HG03575 (cell line): ENCODE results near the gene COL4A2.

Experiments
- ATAC-seq: cut with Tn5 transposase; IDR thresholded peaks from one replicate; pipeline ENCODE4 v1.9.1; 2021; ENCODE audit not compliant: unreplicated experiment, insufficient number of reproducible peaks, low FRiP score; ENCODE audit errors: extremely low read depth

Gene COL4A2

GRCh38 chr13:110436786-110437370 lies 129.8 kb downstream of the COL4A2 start:
- ATAC-seq = no peak

- ATAC-seq = no peak
These were observed 131.1 kb downstream of the COL4A2 start for GRCh38 chr13:110438211-110438610.

GRCh38 chr13:110438776-110439175 lies 131.7 kb downstream of the COL4A2 start:
- ATAC-seq = no peak

GRCh38 chr13:110440946-110441731 lies 134.1 kb downstream of the COL4A2 start:
- no peak for ATAC-seq

DNA sequence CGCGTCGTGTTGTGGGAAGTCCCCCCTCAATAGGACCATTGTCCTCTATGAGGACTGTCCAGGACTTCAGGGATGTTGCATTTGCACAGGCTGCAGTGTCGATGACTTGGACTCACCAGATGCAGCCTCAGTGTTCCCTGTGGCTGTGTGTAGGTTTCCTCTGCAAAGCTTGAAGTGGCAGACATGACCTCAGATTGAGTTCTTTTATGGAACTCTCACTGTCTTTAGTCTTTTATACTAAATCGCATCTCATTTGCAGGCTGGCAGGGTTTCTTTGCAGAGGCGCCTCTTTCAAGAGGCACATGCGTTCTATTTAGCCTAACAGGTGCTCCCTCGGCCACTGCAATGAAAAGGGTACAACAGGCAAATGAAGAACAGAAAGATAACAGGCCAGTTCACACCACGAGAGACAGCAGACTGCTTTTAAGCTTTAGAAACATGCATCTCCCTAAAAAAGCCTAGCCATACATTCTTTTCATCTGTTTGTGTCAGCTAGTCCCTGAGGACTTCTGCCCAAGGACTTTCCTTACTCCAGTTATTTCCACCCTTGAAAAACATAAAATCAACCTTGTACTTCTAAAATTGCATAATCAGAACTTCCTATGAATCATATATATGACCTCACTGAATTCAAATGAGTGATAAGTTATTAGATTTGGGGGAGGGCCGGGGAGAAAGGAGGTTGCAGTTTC lies 136.0 kb downstream of the COL4A2 start:
- no peak for ATAC-seq

GRCh38 chr13:110443622-110444225 lies 136.6 kb downstream of the COL4A2 start:
- no peak for ATAC-seq

DNA sequence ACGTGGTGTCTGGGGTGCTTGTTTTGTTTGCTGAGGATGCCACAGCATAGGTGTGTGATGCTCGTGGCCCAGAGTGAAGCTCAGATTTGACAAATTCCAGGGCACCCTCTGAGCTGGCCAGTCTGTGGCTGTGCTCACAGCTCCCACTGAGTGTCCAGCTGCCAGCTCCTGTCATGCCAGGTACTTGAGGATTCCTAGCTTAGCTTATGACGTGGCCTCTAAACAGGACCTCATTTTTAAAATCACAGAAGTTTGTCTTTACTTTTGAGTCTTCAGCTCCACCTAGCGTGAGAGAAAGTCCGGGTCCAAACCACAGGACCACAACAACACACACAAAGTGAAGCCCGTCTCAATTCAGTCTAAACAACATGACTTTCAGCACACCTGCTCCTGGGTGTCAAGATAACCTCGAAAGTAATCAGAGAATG lies 137.2 kb downstream of the COL4A2 start:
- no peak for ATAC-seq

GRCh38 chr13:110445183-110445582 lies 138.1 kb downstream of the COL4A2 start:
- ATAC-seq = no peak

- ATAC-seq = no peak
These were observed 138.9 kb downstream of the COL4A2 start for GRCh38 chr13:110445722-110446574.

DNA sequence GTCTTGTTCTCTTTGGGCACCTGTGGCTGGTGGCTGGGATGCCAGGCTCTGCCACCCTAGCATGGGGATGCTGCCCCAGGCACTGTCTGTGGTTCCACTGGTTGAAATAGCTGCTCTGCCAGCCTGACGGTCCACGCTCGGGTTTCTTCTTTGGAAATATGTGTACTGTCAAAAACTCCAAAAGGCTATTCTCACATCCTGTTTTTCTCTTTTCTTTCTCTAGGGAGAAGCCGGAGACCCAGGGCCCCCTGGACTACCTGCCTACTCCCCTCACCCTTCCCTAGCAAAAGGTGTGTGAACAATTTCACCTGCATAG lies 139.4 kb downstream of the COL4A2 start:
- no peak for ATAC-seq

GRCh38 chr13:110447058-110447511 lies 140.0 kb downstream of the COL4A2 start:
- no peak for ATAC-seq

DNA sequence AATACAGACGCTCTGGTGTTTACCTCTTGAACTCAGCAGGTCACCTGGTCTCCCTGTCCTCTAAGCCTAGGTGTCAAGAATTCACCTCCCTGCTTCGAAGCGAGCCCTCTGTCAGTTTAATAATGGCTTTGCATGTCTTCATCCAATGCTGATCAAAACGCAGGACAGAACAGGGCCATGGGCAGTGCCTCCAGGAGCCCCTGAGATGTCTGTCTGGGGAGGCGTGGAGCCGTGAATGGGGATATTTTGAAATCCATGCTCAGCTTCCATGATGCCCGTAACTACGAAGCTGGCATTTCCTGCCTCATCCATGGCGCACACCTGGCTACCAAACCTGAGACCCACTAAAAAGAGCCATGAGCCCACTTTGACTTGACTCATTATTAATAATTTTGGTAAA lies 140.7 kb downstream of the COL4A2 start:
- no peak for ATAC-seq

DNA sequence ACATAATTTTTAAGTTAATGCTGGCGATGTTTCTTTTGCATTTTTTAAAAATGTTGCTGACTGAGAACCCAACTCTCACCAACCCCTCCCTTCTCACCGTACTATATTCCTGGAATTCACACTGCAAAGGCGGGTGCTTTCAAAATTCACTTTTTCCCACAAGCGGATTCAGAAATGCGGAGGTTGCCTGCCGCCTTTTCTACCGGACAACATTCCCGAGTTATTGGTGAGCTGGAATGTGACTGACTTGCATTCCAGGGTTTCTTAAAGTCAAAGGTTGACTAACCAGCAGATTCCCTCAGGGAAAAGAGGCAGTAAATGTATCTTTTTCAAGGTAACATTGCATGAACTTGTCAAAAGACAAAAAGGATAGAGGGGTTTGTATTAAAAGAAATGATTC lies 141.1 kb downstream of the COL4A2 start:
- ATAC-seq = no peak

DNA sequence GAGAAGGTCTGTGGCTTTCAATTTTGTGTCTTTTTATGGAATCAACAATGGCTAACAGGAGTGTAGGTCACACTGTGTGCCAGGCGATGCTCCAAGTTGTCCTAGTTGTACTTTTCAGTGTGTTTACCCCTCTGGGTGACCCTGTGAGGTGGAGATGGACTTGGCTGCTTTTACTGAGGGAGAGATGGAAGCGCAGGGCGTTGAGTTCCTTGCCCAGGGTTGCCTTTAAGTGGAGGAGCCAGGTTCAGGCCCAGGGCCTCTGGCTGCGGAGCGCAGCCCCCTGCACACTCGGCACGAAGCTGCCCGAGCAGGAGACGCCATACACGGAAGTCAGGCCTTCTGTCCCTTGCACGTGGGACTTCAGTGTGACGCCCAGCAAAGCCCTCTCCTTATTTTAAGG lies 141.6 kb downstream of the COL4A2 start:
- no peak for ATAC-seq

- no peak for ATAC-seq
These were observed 142.3 kb downstream of the COL4A2 start for GRCh38 chr13:110449219-110450015.

DNA sequence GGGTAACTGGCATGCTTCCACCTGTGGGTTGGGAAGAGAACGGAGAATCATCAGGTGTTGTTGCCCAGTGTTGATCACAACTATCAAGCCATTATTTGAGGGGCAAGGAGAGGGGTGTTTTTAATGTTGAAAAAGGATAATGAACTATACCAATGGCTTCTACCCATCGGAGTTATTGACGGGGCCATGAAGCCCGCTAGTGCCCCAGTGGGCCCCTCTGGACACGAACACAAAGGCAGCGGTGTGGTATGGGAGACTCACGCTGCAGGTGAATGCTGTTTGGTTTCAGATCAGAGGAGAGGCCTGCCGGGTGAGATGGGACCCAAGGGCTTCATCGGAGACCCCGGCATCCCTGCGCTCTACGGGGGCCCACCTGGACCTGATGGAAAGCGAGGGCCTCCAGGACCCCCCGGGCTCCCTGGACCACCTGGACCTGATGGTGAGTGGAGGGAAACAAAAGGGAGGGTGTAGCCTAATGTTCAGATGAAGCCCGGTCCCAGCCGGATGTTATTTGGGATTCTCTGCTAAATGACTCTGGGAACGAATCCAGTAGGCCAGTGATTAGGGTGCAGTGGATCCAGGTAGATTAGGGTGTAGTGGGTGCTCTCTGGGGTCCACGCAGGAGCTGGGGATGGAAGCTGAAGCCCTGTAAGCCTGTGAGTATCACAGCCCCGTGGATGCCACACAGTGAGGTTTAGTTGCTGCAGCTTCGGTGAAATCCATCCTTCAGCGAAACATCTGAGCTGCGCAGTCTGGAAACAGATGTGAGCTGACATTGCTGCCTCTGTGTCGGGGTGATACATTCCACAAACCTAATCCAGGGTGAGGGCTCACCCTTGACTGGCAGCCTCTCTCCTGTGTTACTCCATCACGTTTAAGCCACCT lies 143.2 kb downstream of the COL4A2 start:
- ATAC-seq = no peak

DNA sequence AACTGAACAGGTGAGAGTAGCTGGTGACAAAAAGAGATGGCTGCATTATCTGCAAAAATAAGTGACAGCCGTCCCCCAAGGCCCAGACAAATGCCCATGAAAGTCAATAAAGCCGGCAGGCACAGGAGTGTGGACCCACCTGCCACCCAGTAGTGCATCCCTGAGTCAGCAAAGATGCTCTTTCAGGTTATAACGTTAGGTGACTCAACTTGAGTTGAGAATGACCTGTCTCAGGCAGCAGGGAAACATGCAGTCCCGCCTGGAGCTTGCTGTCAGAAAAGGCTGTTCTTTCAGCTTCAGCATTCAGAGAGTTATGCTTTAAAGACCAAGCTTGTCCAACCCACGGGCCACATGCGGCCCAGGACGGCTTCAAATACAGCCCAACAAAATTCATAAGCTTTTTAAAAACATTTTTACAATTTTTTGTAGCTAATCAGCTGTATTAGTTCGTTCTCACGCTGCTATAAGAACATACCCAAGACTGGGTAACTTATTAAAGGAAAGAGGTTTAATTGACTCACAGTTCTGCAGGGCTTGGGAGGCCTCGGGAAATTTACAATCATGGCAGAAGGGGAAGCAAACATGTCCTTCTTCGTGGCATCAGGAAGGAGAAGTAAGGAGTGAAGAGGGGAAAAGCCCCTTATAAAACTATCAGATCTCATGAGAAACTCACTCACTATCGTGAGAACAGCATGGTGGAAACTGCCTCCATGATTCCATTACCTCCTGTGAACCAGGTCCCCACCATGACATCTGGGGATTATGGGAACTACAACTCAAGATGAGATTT lies 144.1 kb downstream of the COL4A2 start:
- no peak for ATAC-seq
